Activated CD8-positive, alpha-beta memory T cell treated with anti-CD3 and anti-CD28 coated beads for 36 hours (primary cell): ENCODE measurements around the gene SFI1. TPM values are rescaled to one million over a fixed set of nuclear protein-coding genes. Genes with fewer than 3 reads are reported as not detected.

Experiments
- CTCF ChIA-PET: fragments of 350-600 bp; sonication (Branson Sonifier 250); formaldehyde crosslinking; loops from one replicate; lab custom pipeline; 2021; ENCODE audit warnings: antibody characterized with exemption; lab: Charles Lee
- POLR2A ChIA-PET: fragments of 350-600 bp; sonication (Branson Sonifier 250); formaldehyde crosslinking; loops from one replicate; lab custom pipeline; 2021; ENCODE audit warnings: antibody characterized with exemption; lab: Charles Lee
- total RNA-seq, 2 experiments: library from RNA; stranded (reverse); gene quantifications; one replicate each; pipeline ENCODE4 v1.2.3, GENCODE V29; 2021

Gene SFI1
- total RNA-seq, 2 experiments from 2014 or later: 143 to 144 TPM

DNA sequence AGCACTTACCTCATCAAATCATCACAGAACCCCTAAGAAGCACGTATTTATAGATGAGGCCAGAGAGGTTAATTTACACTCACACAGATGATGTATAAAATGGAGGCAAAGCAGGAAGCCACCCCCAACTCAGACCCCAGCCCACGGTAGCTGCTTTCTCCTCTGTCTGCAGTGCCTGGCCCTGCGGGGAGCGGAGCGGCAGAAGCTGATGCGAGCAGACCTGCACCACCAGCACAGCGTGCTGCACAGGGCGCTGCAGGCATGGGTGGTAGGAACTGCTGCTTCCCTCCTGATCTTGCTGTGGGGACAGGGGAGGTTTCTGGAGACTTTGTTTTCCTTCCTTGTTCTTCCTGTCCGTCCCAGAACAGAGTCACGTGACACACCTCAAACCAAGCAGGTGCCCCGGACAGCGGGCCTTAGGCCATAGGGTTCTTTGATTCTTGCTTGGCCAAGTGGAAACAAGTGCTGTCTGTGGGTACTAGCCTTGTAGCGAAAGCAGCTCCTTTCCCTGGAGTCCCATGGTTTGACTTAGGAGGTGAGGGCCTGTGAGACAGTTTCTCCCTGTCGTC is 107.9 kb downstream of the SFI1 start:
- POLR2A ChIA-PET: interaction anchor here (0.7 kb wide), 1 partner anchor 10 kb away, joined by 3 read pairs; no protein-coding TSS in a partner anchor
- CTCF ChIA-PET: interaction anchor here (1.0 to 1.1 kb wide), 2 partner anchors 10 to 30 kb away, joined by 3 read pairs; no protein-coding TSS in a partner anchor

DNA sequence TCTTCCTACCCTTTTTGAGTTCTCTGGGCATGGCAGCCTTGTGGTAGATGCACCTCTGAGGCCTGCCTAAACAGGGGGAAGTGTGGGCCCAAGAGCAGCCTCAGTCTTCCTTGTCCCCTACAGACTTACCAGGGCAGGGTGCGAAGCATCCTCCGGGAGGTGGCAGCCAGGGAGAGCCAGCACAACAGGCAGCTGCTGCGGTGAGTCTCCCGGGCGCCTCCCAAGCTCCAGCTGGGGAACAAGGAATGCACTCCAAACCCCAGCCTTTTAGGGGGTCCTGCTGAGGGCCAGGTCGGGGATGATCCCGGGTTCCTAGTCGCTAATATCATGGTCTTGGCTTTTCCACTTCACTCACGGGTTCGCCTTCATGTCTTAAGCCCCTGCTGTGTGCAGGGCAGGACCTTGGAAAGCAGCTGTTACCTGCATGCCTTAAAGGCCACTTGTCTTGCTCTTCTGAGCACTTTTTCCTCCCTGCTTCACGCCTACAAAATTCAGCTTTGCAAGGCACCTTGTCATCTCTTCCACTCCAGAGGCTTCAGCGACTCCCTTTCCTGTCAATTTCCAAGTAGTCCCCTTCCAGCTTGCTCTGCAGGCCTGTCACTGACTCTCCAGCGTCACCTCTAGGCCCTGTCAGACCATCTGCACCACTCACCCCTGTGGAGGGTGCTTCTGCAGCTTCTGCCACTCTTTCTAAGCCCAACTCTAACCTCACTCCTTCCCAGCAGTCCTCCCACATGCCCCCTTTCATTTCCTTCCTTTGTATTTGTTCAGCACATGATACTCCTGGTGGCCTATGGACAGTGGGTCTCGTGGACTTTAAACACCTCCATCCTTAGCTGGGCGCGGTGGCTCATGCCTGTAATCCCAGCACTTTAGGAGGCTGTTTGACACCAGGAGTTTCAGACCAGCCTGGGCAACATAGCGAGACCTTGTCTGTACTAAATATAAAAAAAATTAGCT is 108.7 kb downstream of the SFI1 start:
- CTCF ChIA-PET: no interaction called here
- POLR2A ChIA-PET: no interaction called here

- POLR2A ChIA-PET: no interaction called here
- CTCF ChIA-PET: interaction anchor here (0.7 kb wide), 1 partner anchor 243 kb away, joined by 4 read pairs; no protein-coding TSS in a partner anchor
Measured at GRCh38 chr22:31605851-31606585, 109.7 kb downstream of the SFI1 start.

DNA sequence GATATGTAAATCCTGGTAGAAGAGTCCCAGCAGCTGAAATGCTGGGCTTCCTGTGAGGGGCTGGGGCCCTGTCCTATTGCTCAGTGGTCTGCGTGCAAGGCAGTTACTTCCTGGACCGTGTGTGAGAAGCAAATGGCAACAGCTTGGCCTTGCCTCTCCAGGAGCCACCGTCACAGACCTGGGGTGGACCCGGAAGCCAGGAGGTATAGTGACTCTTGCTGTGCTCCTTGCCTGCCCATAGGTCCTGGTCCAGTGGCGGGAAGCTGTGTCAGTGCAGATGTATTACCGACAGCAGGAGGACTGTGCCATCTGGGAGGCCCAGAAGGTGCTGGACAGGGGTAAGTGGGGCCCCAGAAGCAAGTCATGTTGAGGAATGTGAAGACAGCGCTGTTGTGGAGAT is 111.4 kb downstream of the SFI1 start:
- ChIA-PET CTCF (no interaction called here), POLR2A (no interaction called here)

DNA sequence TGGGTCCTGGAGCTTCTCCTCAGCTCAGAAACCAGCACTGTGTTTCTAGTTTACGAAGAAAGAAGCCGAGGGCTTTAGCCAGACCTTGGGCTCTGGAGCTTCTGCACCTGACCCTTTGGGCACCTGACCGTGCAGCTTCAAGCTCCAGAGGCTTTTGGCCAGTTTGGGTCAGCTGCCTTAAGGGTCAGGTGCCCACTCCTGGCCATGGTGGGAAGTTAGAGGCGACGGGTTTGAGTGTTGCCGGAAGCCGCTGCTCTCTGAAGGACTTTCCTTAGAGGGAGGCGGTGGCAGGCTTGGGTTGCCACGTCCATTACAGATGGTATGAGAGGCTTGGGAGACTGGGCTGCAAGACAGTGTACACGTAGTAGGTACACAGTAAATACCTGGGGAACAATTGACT is 113.4 kb downstream of the SFI1 start:
- POLR2A ChIA-PET: interaction anchor here (0.6 kb wide), 1 partner anchor 208 kb away, joined by 3 read pairs; no protein-coding TSS in a partner anchor
- CTCF ChIA-PET: interaction anchor here (0.8 to 1.5 kb wide), 2 partner anchors 11 to 20 kb away, joined by 3 to 4 read pairs; no protein-coding TSS in a partner anchor

- ChIA-PET POLR2A (no interaction called here), CTCF (no interaction called here)
Measured at GRCh38 chr22:31610611-31611010, 114.3 kb downstream of the SFI1 start.

GRCh38 chr22:31611061-31611760 is 114.9 kb downstream of the SFI1 start:
- POLR2A ChIA-PET: no interaction called here
- CTCF ChIA-PET: no interaction called here

GRCh38 chr22:31612891-31613285 is 116.6 kb downstream of the SFI1 start:
- ChIA-PET CTCF (no interaction called here), POLR2A (no interaction called here)

DNA sequence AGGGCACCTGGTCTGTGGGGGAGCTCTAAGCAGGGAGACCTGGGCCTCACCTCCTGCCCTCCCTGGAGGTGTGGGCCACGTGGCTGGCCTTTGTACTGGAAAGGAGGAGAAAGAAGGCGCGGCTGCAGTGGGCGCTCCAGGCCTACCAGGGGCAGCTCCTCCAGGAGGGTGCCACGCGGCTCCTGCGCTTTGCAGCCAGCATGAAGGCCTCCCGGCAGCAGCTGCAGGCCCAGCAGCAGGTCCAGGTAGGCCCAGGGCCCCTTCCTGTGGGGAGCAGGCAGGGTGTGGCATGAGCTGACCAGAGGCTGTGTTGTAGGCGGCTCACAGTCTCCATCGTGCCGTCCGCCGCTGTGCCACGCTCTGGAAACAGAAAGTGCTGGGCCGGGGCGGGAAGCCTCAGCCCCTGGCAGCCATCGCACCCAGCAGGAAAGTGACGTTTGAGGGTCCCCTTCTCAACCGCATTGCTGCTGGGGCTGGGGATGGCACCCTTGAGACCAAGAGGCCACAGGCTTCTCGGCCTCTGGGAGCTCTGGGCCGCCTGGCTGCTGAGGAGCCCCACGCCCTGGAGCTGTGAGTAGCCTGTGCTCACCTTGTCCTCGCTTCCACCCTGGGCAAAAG is 117.1 kb downstream of the SFI1 start:
- CTCF ChIA-PET: interaction anchor here (1.0 kb wide), 1 partner anchor 10 kb away, joined by 3 read pairs; no protein-coding TSS in a partner anchor
- POLR2A ChIA-PET: interaction anchor here (0.9 to 1.2 kb wide), 2 partner anchors 9 to 10 kb away, joined by 3 read pairs; no protein-coding TSS in a partner anchor

DNA sequence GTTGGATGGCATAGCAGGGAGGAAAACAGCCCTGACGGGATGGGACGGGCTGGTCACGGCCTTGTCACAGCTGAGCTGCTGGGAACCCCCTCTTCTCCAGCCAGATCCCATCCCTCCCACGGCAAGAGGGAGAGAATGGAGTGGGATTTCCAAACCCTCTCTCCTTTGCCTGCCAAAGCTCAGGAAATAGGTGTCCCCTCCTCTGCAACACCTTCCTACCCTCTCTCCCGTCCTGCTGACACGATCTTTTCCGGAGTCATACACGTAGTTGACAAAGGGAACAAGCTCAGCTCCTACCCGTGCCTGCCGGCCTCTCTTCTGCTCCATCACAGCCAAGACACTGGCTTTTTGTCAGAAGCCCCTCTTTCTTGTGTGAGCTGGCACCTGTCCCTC is 117.6 kb downstream of the SFI1 start:
- CTCF ChIA-PET: interaction anchor here (1.0 kb wide), 1 partner anchor 10 kb away, joined by 3 read pairs; no protein-coding TSS in a partner anchor
- POLR2A ChIA-PET: interaction anchor here (0.9 to 1.2 kb wide), 2 partner anchors 10 kb away, joined by 3 read pairs; no protein-coding TSS in a partner anchor

DNA sequence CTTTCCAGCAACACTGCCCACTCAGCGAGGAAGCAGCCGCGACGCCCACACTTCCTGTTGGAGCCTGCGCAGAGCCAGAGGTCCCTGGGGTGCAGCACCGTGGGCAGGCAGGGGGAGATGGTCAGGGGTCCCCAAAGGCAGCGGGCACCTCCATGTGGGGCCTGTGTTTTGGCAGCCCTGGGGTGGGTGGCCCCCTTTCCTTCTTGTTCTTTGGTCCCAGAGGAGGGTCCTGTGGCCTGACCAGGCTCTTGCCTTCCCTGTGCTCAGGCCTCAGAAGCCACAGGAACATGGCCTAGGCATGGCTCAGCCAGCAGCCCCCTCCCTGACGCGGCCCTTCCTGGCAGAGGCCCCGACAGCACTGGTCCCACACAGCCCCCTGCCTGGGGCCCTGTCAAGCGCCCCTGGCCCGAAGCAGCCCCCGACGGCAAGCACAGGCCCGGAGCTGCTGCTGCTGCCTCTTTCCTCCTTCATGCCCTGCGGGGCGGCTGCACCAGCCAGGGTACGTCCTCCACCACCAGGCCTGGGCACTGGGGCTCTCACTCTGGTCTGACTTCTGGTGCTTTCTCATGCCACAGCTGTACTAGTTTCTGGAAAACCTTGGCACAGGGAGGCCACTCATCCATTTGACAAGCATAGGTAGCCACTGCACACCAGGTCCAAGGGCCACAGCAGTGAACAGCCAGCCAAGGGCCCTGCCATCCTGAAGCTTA is 118.6 kb downstream of the SFI1 start:
- POLR2A ChIA-PET: interaction anchor here (1.2 kb wide), 1 partner anchor 9 kb away, joined by 3 read pairs; no protein-coding TSS in a partner anchor
- CTCF ChIA-PET: interaction anchor here (0.6 kb wide), 1 partner anchor 424 kb away, joined by 3 read pairs; no protein-coding TSS in a partner anchor

- CTCF ChIA-PET: no interaction called here
- POLR2A ChIA-PET: interaction anchor here (2.1 kb wide), 1 partner anchor 15 kb away, joined by 9 read pairs; no protein-coding TSS in a partner anchor
Measured at GRCh38 chr22:31615491-31615860, 119.1 kb downstream of the SFI1 start.

DNA sequence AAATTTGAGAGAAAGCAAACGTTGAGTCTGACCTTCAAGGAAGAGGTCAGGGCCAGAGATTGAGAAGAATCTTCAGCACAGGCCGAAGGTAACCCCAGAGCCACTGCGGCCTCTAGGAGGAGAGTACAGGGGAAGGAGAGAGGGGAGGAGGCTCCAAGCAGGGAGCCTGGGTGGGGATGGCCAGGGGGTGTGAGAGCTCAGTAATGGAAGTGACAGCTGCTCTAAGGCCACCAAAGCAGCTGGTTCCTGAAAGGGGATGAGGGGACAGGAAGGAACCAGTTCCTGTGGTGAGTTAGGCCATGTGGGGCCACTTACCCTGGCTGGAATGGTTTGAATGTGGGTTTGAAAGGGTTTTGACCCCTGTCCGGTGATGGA is 119.6 kb downstream of the SFI1 start:
- POLR2A ChIA-PET: interaction anchor here (0.6 to 2.1 kb wide), 2 partner anchors 15 to 65 kb away, joined by 4 to 9 read pairs; no protein-coding TSS in a partner anchor
- CTCF ChIA-PET: no interaction called here

- ChIA-PET CTCF (interaction anchor here (1.9 kb wide), 1 partner anchor 14 kb away, joined by 5 read pairs; no protein-coding TSS in a partner anchor), POLR2A (interaction anchor here (0.5 to 2.1 kb wide), 3 partner anchors 14 to 113 kb away, joined by 4 to 9 read pairs (median 7); no protein-coding TSS in a partner anchor)
Measured at GRCh38 chr22:31616315-31616980, 120.1 kb downstream of the SFI1 start.

DNA sequence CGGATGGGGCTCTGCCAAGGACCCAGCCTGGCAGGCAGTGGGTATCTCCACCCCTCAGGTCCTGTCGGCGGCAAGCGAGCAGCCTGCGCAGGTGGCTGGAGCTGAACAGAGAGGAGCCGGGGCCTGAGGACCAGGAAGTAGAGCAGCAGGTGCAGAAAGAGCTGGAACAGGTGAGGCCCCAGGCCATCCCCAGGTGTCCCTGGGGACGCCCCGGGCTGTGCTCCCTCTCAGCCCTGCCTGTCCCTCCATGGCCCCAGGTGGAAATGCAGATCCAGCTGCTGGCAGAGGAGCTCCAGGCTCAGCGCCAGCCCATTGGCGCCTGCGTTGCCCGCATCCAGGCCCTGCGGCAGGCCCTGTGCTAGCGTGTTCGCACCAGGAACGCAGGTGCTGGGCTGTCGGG is 121.7 kb downstream of the SFI1 start:
- ChIA-PET POLR2A (no interaction called here), CTCF (interaction anchor here (1.9 kb wide), 1 partner anchor 12 kb away, joined by 5 read pairs; no protein-coding TSS in a partner anchor)

DNA sequence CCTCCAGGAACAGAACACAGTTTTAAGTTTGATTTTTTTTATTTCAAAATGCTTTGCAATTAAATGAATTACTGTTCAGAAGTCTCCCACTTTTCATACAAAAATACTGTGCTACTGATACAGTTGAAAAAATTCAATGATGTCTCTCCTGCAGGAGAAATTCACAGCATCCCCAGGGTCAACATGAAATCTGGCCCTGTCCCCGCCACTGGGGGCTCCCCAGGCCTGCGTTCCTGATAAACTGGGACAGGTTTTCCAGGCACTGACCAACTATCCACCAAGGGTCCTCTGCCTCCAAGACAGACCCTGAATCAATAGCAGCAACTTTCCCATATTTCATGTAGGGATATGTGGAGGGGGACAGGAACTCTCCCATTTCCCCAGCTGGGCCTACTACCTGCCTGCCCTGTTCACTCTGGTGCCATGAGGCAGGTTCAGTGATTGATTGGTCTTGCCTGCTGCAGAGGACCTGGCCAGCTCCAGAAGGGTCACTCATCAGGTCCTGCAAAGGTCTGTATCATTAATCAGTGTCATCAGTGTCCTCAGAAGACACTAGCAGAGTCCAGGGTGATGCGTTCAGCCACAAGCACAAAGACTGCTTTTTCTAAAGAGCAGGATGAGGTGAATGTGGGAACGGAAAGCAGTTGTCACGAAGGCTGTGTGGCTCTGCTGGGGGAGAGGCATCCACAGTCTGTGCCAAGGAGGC is 122.3 kb downstream of the SFI1 start:
- CTCF ChIA-PET: no interaction called here
- POLR2A ChIA-PET: no interaction called here
